ENCODE results near the gene MFAP3L.
"Not testable (repeated sequence)": the region's sequence is repeated elsewhere in the genome, so short reads cannot be mapped to it uniquely, and the experiment has no call there.

The MFAP3L gene

DNA sequence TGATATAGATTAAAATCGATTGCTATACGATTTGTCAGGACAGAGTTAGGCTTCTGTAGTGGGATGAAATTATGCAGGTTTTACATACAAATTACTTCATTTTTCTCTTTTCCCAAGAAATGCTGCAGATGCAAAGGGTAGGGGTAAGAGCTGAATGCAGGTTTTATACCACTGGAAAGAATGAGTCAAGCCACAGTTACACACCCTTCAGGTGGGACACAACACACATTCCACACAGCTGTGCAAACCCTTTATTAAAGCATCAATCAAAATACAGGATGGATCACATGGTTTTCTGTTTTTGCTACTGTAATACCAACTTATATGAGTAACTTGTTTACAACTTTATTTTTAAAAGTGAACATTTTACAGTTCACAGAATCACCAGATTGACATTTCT is 39.8 kb downstream of the MFAP3L start:
- DNase-seq = no peak

DNA sequence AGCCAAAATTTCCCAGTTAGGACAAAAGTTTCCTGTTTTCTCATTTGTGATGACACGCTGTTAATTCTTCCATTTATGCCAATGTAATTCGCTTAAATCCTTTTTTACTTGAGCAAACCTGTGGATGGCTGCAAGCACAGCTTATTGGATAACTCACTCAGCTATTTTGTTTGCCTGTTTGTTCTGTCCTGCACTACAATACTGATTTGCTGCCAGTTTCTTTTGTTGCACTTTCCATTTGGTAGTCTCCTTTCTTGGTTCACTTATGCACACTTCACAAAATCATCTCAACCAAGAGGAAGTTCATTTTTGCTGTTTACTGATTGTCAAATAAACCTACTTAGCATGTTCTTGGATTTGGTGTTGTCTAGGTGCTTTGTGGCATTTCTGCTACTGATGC is 40.3 kb downstream of the MFAP3L start:
- no peak for DNase-seq

DNA sequence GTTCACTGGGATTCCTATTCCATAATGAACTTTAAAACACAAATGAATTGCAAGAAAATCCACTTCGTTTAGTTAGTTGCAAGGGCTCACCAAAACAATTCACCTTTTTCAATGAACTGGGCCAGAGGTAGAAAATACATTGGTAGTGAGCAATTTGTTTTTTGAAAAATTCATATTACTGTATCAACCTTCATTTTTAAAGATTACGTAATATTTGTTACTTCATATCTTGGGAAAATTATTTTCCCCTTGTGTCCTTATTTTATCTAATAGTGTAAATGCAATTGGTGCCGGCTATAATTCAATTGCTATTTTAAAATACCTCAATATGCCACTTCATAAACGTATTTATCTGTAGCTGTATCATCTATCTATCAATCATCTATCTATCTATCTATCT is 41.5 kb downstream of the MFAP3L start:
- no peak for DNase-seq

DNA sequence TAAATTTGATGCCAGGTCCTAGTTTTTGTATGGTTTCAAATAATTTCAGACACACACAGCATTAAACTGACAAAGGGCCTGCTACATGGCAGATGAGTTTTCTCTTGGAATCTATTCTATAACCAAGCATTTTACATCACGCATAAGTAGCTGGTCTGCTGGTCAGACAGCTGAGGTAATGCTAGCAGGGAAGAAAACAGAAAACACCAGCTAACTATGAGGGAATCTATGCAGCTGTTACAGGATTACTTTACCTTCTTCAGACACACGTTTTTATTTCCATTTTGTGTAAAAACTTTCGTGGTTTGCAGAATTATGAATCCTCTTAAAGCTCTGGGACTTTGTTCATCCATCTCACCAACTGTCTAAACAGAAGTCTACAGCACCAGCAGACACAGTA is 42.0 kb downstream of the MFAP3L start:
- no peak for DNase-seq

DNA sequence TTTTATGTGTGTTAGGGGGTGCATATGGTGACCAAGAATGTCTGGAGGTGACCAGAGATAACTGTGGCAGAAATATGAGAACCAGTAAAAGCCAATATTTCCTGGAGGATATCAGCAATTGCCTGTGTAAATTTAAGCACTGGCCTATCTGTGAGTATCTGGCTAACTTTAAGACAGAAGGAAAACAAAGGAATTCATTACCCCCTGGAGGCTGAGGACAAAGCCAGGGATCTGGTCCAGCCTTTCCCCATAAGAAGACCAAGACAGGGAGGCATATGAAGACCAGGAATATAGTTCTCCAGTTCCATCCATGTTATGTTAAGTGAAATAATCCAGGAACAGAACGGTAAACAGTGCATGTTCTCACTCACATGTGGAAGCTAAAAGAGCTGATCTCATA is 49.2 kb downstream of the MFAP3L start:
- DNase-seq = no peak

DNA sequence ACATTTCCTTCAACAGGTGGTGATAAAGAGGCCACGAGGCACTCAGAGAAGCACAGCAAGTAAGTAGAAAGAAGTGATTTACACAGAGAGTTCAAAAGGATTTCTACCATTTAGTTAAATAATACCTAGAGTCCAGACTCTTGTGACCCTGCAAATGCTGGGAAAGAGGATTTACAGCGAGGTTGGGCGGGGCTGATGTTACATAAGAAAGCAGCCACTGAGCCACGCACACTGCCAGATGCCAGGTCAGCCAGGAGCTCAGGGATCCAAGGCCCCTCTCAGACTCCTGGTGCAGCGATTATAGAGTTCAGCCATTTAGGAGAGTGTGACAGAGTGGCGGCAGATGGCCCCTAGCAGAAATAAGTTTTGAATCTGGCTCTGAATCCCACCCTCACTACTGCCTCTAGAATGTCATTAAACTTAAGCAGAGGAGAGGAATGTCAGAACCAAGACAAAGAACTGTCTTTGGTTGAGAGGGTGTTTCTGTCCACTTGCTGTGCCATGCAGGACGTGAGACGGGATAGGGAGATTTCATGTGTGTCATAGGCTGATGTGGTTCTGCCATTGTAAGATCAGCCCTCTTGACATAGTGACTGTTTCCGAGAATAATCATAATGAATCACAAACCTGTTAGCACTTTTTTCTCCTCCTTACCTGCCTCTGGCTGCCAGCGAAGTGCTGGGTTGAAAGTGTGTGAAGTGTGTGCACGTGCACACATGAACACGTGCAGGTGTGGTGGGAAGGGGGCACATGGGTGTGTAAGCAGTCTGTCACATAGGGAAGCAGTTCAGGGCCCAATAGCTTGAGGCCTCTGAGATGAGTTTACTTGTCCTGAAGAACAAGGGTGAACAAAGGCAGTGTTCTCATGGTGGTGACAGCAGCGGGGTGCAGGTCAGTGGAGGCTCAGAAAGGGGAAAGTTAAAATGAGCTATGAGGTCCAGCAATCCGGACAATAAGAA is 50.1 kb downstream of the MFAP3L start:
- DNase-seq = no peak

DNA sequence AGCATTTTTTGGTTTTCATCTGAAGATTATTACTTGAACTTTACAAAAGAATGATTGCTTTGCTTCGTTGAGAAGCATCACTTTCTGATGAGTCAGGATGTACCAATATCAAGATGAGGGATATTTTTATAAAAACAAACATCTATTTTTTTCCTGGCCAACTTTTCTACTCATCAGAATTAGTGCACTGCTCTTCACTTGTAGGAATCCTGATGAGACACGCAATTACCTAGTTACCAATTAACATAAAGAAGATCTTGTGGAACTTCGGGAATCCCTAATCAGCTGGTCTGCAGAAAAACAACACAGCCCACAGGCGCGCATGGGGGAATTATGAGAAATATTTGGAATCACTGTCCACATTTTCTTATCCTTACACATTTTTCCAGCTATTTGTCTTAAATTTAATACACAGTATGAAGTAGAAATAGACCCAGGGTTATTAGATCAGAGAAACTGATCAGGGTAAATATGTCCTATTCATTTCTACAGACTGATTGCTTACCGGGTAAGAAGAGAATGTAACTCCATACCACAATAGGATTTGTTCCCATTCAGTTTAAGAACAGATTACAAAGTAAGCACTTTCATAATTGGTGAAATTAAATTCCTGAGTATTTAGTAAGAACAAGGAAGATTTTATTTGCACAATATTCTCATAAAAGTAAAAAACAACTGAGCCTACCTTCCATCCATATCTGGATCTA is 50.9 kb downstream of the MFAP3L start:
- no peak for DNase-seq

DNA sequence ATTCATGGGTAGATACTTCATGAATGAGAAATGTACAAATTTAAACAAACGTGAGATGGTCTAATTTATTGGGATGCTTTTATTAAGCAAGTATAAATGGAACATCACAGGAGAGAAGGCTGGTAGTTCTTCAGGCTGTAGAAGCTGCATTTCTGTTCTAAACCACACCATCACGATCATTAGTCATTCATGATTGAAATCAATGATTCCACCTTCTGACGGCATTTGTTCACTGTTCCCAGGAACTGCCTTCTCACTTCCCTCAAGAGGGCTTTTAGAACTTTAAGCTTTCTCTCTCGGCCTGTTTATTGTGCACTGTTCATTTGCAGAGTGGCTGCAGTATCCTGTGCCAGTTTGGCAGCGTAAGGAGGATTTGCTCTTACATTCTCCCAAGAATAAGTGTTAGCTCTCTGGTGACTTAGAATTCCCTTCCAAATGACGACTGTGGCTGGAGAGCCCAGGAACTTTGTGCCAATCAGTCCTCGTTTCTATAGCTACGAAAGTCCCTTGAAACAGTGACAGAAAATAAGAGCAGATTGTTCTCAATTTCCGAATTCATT is 54.7 kb downstream of the MFAP3L start:
- no peak for DNase-seq

DNA sequence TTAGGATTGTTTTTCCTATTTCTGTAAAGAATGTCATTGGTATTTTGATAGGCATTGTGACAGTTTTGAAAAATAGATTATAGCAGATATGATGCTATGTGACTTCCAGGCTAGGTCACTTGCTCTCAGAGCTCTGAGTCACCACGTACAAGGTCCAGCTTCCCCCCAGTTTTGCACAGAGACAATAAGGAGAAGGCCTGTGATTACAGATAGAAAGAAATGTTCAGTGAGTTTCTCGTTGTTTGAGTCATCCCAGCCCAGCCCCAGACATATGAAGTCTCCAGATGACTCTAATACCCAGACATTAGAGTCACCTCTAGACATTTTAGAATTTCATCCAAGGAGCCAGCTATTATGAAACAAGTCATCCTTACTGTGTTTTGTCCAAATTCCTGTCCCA is 57.2 kb downstream of the MFAP3L start:
- DNase-seq = no peak

DNA sequence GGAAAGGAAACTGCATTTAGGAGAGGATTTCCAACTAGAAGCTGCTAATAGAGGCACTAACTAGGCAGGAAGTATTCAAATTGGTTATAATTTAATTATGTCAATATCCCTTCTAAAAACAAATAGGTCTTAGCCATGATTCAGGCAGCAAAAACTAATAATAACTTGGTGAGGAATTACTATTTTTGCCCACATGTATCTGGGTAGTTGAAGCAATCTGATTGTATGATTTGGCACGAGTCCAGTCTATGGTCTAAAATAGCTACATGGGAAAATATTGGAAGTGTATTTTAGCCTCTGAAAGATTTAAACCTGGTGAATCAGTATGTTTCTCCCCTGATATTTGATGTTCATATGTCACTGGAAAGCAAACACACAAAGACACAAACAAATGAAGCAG is 62.2 kb downstream of the MFAP3L start:
- DNase-seq = no peak

DNA sequence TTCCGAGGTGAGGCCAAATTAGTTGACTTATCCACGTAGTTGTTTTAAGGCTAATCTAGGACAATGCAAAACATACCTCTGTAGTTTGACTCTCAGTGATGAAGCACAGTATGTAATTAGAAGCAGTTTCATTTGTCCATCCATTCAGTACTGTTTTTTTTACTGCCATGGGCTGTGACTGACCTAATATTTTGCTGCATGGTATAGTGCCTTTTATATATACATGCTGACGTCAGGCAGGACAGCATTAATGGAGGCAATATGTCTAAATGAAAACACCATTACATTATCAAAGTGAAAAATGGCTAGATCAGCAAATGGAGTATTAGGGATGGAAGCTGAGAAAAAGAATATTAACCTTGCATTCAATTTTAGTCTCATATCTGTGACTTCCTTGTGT is 66.9 kb downstream of the MFAP3L start:
- DNase-seq = no peak

DNA sequence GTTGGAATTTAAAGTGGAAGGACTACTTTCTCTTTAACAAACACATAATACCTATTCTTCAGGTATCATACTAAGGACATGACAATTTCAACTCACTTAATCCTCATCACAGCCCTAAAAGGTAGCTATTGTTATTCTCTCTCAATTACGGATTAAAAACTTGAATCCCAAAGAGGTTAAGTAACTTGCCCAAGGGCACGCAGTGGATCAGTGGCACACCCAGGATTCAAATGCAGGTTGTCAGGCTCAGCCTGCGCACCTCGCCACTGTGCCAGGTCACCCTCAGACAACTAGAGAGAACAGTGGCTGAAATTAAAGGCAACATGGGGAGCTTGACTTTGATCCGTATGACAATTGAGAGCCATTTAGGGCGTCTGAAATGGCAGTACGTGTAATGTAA is 67.6 kb downstream of the MFAP3L start:
- DNase-seq = no peak

DNA sequence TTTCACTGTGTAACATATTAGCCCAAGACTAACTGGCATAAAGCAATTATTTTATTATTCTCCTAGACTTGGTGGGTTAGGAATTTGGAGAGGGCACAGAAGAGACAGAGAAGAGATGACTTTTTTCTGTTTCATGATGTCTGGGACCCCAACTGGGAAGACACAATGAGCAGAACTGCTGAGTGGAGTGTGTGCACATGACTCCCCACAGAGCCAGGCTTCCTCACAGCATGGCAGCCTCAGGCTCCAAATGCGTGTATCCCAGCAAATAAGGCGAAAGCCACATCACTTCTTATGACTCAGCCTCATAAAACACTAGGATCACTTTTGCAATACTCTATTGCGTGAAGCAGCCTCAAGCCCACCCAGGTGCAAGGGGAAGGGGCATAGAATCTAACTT is 68.4 kb downstream of the MFAP3L start:
- no peak for DNase-seq

DNA sequence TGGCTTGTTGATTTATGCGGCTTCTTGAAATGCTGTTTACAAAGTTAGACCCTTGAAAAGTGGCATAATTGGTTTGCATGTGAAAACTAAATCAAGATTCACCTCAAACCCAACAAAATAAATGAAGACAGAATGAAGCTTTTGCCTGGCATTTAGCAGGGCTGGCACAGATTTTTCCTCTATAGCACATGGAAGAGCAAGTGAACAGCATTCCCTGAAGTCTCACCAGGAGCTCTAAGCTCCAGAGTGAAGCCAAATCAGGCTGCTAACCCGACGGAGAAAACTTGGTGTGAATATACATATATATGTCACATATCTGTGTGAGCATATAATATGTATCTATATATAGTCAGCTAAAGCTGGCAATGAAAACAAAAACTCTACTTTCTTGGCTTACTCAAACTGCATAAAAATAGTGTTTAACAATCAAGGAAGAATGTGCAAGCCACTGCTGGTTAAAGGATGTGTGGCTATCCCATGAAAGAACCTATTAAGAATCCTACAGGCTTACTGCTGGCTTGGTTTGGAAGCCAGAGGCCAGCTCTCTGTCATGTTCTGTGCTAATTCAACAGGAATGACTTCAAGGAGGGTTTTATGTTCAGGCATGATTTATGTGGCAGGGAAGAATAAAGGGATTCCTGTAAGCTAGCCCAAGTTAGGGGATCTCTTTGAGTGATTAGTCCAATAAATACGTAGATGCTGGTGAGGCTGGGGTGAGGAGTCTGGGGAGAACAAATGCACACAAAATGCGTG is 69.9 kb downstream of the MFAP3L start:
- no peak for DNase-seq

DNA sequence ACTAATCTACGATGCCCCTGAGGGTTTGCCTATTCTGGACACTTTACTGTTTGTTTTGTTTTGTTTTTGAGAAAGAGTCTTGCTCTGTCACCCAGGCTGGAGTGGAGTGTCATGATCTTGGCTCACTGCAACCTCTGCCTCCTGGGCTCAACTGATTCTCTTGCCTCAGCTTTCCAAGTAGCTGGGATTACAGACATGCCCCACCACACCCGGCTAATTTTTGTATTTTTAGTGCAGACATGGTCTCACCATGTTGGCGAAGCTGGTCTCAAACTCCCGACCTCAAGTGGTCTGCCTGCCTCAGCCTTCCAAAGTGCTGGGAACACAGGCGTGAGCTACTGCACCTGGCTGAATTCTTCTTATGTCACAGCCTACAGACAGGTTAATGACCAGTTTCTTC is 70.7 kb downstream of the MFAP3L start:
- DNase-seq = no peak

DNA sequence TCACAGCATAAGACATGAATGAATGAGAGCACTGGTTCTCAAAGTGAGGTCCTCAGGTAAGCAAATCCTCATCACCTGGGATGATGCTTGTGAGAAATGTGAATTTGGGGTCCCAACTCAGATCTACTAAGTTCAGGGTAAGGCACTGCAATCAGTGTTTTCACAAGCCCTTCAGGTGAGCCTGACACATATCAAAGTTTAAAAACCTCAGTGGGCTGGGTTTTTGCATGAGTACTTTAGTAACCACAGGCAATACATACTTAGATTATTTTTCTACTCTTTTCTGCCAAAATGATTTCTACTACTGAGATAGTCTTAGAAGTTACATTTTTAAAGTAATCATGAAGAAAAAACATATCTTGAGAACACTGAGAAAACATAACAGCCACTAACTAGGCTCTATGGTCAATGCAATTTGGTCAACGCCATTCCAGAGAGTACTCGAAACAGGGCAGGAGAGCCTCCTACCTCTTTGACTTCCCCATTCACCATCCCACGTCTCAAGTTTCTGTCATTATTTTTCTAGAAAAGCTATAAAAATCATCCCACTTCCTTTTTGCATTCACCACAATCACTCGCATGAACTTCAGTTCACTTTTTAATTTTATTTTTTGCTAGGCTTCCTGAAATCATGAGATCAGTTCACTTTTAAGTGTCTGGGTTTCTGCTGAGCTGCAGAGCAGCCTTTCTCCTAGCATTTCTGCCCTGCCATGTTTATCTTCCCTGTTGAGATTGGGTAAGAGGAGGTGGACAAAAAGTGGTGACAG is 73.8 kb downstream of the MFAP3L start:
- no peak for DNase-seq

DNA sequence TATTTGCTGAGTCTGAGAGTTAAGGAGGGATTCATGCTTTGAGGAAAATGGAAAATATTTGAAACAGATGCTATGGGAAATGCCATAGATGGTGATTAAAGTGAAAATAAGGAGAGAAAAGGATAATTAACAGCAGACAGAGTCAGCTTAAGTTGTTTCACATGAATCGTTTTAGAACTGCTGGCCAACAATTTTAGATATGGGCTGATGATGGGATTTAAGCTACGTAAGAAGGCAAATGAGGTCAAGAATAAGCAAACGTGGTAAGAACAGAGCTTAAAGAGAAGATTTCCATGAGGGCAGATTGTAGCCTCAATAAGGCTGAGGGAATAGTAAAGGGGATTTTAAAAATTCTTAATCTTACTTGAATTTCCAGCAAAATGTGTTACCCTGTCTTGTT is 77.9 kb downstream of the MFAP3L start:
- DNase-seq = no peak

DNA sequence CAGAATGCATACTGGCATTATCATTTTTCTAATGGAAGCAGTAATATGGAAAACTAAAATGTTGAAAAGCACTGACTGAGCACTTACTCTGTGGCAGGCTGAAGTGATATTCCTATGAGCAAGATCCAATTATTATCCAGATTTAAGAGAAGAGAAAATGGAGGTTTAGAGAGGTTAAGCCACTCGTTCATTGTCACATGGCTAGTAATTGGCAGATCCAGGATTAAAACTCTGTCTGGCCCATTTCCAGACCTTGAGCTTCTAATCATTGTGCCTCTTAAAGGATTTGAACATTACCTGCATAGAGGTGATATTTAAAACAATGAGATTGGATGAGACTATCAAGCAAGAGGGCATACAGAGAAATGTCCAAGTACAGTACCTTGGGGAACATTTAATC is 80.6 kb downstream of the MFAP3L start:
- no peak for DNase-seq

DNA sequence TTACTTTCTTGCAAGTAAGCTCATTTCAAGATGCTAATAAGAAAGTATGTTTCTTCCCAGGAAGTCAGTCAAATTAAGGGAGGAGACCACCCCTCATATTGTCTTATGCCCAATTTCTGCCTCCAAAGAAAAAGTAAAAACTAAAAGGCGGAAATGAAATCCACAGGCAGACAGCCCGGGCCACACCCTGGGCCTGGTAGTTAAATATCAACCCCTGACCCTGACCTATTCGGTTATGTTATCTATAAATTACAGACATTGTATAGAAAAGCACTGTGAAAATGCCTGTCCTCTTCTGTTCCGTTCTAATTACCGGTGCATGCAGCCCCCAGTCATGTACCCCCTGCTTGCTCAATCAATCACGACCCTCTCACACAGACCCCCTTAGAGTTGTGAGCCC is 82.6 kb downstream of the MFAP3L start:
- DNase-seq = not testable (repeated sequence)

DNA sequence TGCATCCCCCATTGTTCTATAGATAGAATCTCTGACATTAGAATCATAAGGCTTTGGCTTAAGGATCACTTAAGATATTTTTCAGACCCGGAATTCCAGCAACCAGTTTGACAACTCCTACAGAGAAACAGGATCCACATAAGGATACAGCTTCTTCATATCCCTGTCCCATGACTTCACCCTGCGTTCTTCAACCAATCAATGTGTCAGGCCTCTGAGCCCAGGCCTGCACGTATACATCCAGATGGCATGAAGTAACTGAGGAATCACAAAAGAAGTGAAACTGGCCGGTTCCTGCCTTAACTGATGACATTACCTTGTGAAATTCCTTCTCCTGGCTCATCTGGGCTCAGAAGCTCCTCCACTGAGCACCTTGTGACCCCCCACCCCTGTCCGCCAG is 85.1 kb downstream of the MFAP3L start:
- no peak for DNase-seq

DNA sequence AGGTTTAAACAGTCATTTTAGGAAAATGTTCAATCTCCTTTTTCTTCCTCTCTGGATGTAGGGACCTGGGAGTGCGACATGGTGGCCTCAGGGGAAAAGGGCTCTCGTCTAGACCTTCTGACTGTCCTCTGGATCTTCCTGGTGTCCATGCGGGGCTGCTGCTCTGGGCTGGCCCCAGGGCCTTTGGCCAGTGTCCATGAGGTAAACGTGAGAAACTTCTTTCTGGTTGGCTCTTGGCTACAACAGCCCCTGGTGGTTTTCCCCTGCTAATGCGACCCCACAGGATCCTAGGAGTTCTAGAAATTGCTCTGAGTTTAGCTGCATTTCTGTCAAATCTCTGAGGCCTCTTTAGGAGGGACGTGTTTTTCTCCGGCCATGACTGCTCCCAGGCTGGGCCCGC is 85.7 kb downstream of the MFAP3L start:
- DNase-seq = no peak
